ENCODE results near the gene EPS15.

GRCh38 chr1:51336004-51336403 is 183.1 kb downstream of the EPS15 start:
- TF ChIP-seq SUPT20H (IDR thresholded peaks at IDR 0.05; ENCODE audit: borderline replicate concordance, control insufficient read depth, low read depth, low read length) (no peak), POLR2A (IDR thresholded peaks at IDR 0.05; ENCODE audit: low read depth, low read length) (no peak), ELK1 (IDR thresholded peaks at IDR 0.05; ENCODE audit: low read depth, low read length) (no peak), KDM1A (IDR thresholded peaks at IDR 0.05; ENCODE audit: borderline replicate concordance) (no peak), CTCF (IDR thresholded peaks at IDR 0.05 in 2 of 3, conservative IDR thresholded peaks at IDR 0.05 in 1 of 3; ENCODE audit: control insufficient read depth in 2 of 3, extremely low read depth in 1 of 3, insufficient read depth in 1 of 3, low read depth in 3 of 3, low read length in 3 of 3) (no peak), E2F8 (IDR thresholded peaks at IDR 0.05; ENCODE audit: low read depth, partially characterized antibody) (no peak), CBX3 (IDR thresholded peaks at IDR 0.05; ENCODE audit: borderline replicate concordance, low read depth) (no peak), NR2C1 (IDR thresholded peaks at IDR 0.05) (no peak), YY1 (IDR thresholded peaks at IDR 0.05; ENCODE audit: low read depth, low read length) (no peak), EZH2 (IDR thresholded peaks at IDR 0.05; ENCODE audit: borderline replicate concordance, control insufficient read depth, low read depth, low read length) (no peak), TCF7 (IDR thresholded peaks at IDR 0.05; ENCODE audit: borderline replicate concordance) (no peak)
